HEK293 (cell line): ENCODE data around the gene DOK6.

Source experiments
- CTCF ChIP-seq: fragments of 450-650 bp; formaldehyde crosslinking; IDR thresholded peaks from 2 replicates; pipeline ENCODE4 v1.5.1; 2016; ENCODE audit warnings: missing biosample characterization, missing genetic modification characterization
- KLF16 ChIP-seq: fragments of 450-650 bp; formaldehyde crosslinking; IDR thresholded peaks from 2 replicates; pipeline ENCODE4 v1.5.1; 2017; ENCODE audit warnings: missing biosample characterization, missing genetic modification characterization
- ZNF174 ChIP-seq: fragments of 450-650 bp; formaldehyde crosslinking; IDR thresholded peaks from 2 replicates; pipeline ENCODE4 v1.5.0; 2017; ENCODE audit warnings: missing biosample characterization, mild to moderate bottlenecking, missing genetic modification characterization
- ZNF391 ChIP-seq: fragments of 450-650 bp; formaldehyde crosslinking; IDR thresholded peaks from 2 replicates; pipeline ENCODE4 v1.5.1; 2016; ENCODE audit warnings: low read depth, missing biosample characterization, missing genetic modification characterization, borderline replicate concordance

GRCh38 chr18:69371729-69372128 is 29.0 kb upstream of the DOK6 start:
- TF ChIP-seq KLF16 (tag by site-specific recombination) = no peak
- TF ChIP-seq CTCF = no peak
- no peak for TF ChIP-seq ZNF174 (tag by site-specific recombination)
- TF ChIP-seq ZNF391 (tag by site-specific recombination) = no peak
